Measurements from ENCODE around the gene RHBDF1. TPM values are rescaled to one million over a fixed set of nuclear protein-coding genes. Genes with fewer than 3 reads are reported as not detected.

The RHBDF1 gene
- total and polyA plus RNA-seq, 12 donors = 18.5 to 89.8 (median 24.7) TPM

- WGBS, 2 donors = 70 to 76% methylated on average over 27 of the region's 27 CpGs
- H3K36me3 ChIP-seq = peaks cover 0 to 24% (median 15%) of the 10 kb centered on the region in 9 donors
- no peak overlapping the region for H3K4me3 ChIP-seq
- no peaks in the 10 kb centered on the region for H3K9me3 ChIP-seq
- intact Hi-C loops (cut with DNase I) = loop anchor here in 2 of 10 donors (2.0 kb wide), 1 partner anchor 29 kb away; no protein-coding TSS in a partner anchor
- TF ChIP-seq, protein P1, sequence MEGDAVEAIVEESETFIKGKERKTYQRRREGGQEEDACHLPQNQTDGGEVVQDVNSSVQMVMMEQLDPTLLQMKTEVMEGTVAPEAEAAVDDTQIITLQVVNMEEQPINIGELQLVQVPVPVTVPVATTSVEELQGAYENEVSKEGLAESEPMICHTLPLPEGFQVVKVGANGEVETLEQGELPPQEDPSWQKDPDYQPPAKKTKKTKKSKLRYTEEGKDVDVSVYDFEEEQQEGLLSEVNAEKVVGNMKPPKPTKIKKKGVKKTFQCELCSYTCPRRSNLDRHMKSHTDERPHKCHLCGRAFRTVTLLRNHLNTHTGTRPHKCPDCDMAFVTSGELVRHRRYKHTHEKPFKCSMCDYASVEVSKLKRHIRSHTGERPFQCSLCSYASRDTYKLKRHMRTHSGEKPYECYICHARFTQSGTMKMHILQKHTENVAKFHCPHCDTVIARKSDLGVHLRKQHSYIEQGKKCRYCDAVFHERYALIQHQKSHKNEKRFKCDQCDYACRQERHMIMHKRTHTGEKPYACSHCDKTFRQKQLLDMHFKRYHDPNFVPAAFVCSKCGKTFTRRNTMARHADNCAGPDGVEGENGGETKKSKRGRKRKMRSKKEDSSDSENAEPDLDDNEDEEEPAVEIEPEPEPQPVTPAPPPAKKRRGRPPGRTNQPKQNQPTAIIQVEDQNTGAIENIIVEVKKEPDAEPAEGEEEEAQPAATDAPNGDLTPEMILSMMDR (IDR thresholded peaks at IDR 0.05) = no peak
- peaks cover 0 to 28% (median 0%) of the 10 kb centered on the region in 7 donors for H3K27me3 ChIP-seq
- peak in 1 of 2 donors; percentile 27 for DNase-seq
- peak overlapping the region in 6 of 10 donors; percentile 20 to 50 (median 36) for H3K27ac ChIP-seq
- ATAC-seq = peak in 1 of 8 donors; percentile 9
- peaks cover 37 to 74% (median 66%) of the 10 kb centered on the region in 9 donors for H3K4me1 ChIP-seq
Measured at GRCh38 chr16:67884-68789, 4.3 kb downstream of the RHBDF1 start.

- H3K4me1 ChIP-seq = peaks cover 35 to 68% (median 60%) of the 10 kb centered on the region in 9 donors
- peak overlapping the region in 5 of 10 donors; percentile 21 to 50 (median 37) for H3K27ac ChIP-seq
- H3K9me3 ChIP-seq = no peaks in the 10 kb centered on the region
- ATAC-seq (no peak), DNase-seq (peak in 1 of 2 donors; percentile 21)
- H3K36me3 ChIP-seq = peaks cover 0 to 32% (median 23%) of the 10 kb centered on the region in 9 donors
- peaks cover 0 to 22% (median 0%) of the 10 kb centered on the region in 7 donors for H3K27me3 ChIP-seq
- intact Hi-C loops (cut with DNase I) = loop anchor here in 1 of 10 donors (2.0 kb wide), 1 partner anchor 30 kb away; no protein-coding TSS in a partner anchor
- H3K4me3 ChIP-seq = no peak overlapping the region
- WGBS, 2 donors = 67 to 70% methylated on average over 10 of the region's 10 CpGs
- TF ChIP-seq, protein P1 (IDR thresholded peaks at IDR 0.05) = no peak
Measured at GRCh38 chr16:67183-67791, 5.1 kb downstream of the RHBDF1 start.

- H3K27ac ChIP-seq = peak overlapping the region in 1 of 10 donors; percentile 35
- intact Hi-C loops (cut with DNase I) = loop anchor here in 2 of 10 donors (1.0 to 2.0 kb wide), 2 partner anchors 30 kb away; no protein-coding TSS in a partner anchor
- H3K27me3 ChIP-seq = peaks cover 0 to 16% (median 0%) of the 10 kb centered on the region in 7 donors
- DNase-seq = peak in 1 of 2 donors; percentile 17
- 82 to 83% methylated on average over 13 of the region's 13 CpGs for WGBS, 2 donors
- H3K4me3 ChIP-seq = no peak overlapping the region
- no peak for ATAC-seq
- no peaks in the 10 kb centered on the region for H3K9me3 ChIP-seq
- H3K4me1 ChIP-seq = peaks cover 35 to 66% (median 58%) of the 10 kb centered on the region in 9 donors
- H3K36me3 ChIP-seq = peaks cover 4 to 39% (median 29%) of the 10 kb centered on the region in 9 donors
- TF ChIP-seq, protein P1 (IDR thresholded peaks at IDR 0.05) = no peak
Measured at GRCh38 chr16:66309-67182, 5.9 kb downstream of the RHBDF1 start.
